ENCODE measurements around the gene CFAP43.

Gene CFAP43

GRCh38 chr10:104121485-104122224 lies 110.5 kb downstream of the CFAP43 start, which contains the start of gene SFR1:
SFR1 (plus strand) TSS chr10:104122171; CDS start chr10:104122184, 13 bp downstream.
- Histone ChIP-seq H3K4me3 (ENCODE audit: low read length) (peak within 1 kb of the TSS; percentile 85), H3K4me1 (ENCODE audit: low read length) (peaks cover 16% of the 10 kb centered on the region), H3K27me3 (replicated peaks; ENCODE audit: insufficient read depth, low read length) (no peaks in the 10 kb centered on the region), H4K20me1 (ENCODE audit: insufficient read depth, low read length) (no peaks in the 10 kb centered on the region), H3K36me3 (replicated peaks; ENCODE audit: insufficient read depth, low read length) (no peaks in the 10 kb centered on the region), H3K4me2 (ENCODE audit: low read depth, low read length) (peak within 1 kb of the TSS; percentile 94), H3K9me2 (replicated peaks; ENCODE audit: insufficient read depth, low read length) (no peaks in the 10 kb centered on the region), H3K79me2 (ENCODE audit: low read length) (no peaks in the 10 kb centered on the region), H3F3A (ENCODE audit: insufficient read depth, low read length) (peaks cover 24% of the 10 kb centered on the region), H2AFZ (ENCODE audit: low read length) (peak within 1 kb of the TSS; percentile 64), H3K27ac (ENCODE audit: low read length) (peak within 1 kb of the TSS; percentile 99), H3K9ac (ENCODE audit: low read length) (peak within 1 kb of the TSS; percentile 99), H3K9me3 (replicated peaks; ENCODE audit: insufficient read depth, low read length) (no peaks in the 10 kb centered on the region)
- DNase-seq: peak; percentile 99
- no peak for TF ChIP-seq EZH2 (optimal IDR thresholded peaks at IDR 0.05; ENCODE audit: low read depth, low read length)
- peak; percentile 54 for TF ChIP-seq CTCF (IDR thresholded peaks at IDR 0.05; ENCODE audit: low read length)
- no peak for TF ChIP-seq EZH2phosphoT487 (IDR thresholded peaks at IDR 0.05; ENCODE audit: low read length)

- Histone ChIP-seq H3K4me3 (ENCODE audit: low read length) (peak overlapping the region; percentile 85), H3K27ac (ENCODE audit: low read length) (peak overlapping the region; percentile 99), H3K4me2 (ENCODE audit: low read depth, low read length) (peak overlapping the region; percentile 94), H3K36me3 (replicated peaks; ENCODE audit: insufficient read depth, low read length) (no peaks in the 10 kb centered on the region), H3K27me3 (replicated peaks; ENCODE audit: insufficient read depth, low read length) (no peaks in the 10 kb centered on the region), H4K20me1 (ENCODE audit: insufficient read depth, low read length) (no peaks in the 10 kb centered on the region), H3K9me2 (replicated peaks; ENCODE audit: insufficient read depth, low read length) (no peaks in the 10 kb centered on the region), H2AFZ (ENCODE audit: low read length) (peak overlapping the region; percentile 63), H3K9me3 (replicated peaks; ENCODE audit: insufficient read depth, low read length) (no peaks in the 10 kb centered on the region), H3K4me1 (ENCODE audit: low read length) (peaks cover 16% of the 10 kb centered on the region), H3K79me2 (ENCODE audit: low read length) (no peaks in the 10 kb centered on the region), H3K9ac (ENCODE audit: low read length) (peak overlapping the region; percentile 99), H3F3A (ENCODE audit: insufficient read depth, low read length) (peaks cover 24% of the 10 kb centered on the region)
- peak; percentile 93 for DNase-seq
- TF ChIP-seq EZH2 (optimal IDR thresholded peaks at IDR 0.05; ENCODE audit: low read depth, low read length) (no peak), CTCF (IDR thresholded peaks at IDR 0.05; ENCODE audit: low read length) (no peak), EZH2phosphoT487 (IDR thresholded peaks at IDR 0.05; ENCODE audit: low read length) (no peak)
Observed at GRCh38 chr10:104120903-104121484, 111.2 kb downstream of the CFAP43 start.

- no peaks in the 10 kb centered on the region for H4K20me1 ChIP-seq (ENCODE audit: insufficient read depth, low read length)
- no peaks in the 10 kb centered on the region for H3K9me2 ChIP-seq (replicated peaks; ENCODE audit: insufficient read depth, low read length)
- H3K27ac ChIP-seq (ENCODE audit: low read length): peak overlapping the region; percentile 99
- H3K4me2 ChIP-seq (ENCODE audit: low read depth, low read length): peak overlapping the region; percentile 94
- H3K9ac ChIP-seq (ENCODE audit: low read length): peak overlapping the region; percentile 99
- no peaks in the 10 kb centered on the region for H3K27me3 ChIP-seq (replicated peaks; ENCODE audit: insufficient read depth, low read length)
- peak overlapping the region; percentile 85 for H3K4me3 ChIP-seq (ENCODE audit: low read length)
- H3K36me3 ChIP-seq (replicated peaks; ENCODE audit: insufficient read depth, low read length): no peaks in the 10 kb centered on the region
- H2AFZ ChIP-seq (ENCODE audit: low read length): peak overlapping the region; percentile 63
- no peak for TF ChIP-seq EZH2 (optimal IDR thresholded peaks at IDR 0.05; ENCODE audit: low read depth, low read length)
- TF ChIP-seq CTCF (IDR thresholded peaks at IDR 0.05; ENCODE audit: low read length): no peak
- TF ChIP-seq EZH2phosphoT487 (IDR thresholded peaks at IDR 0.05; ENCODE audit: low read length): no peak
- H3K4me1 ChIP-seq (ENCODE audit: low read length): peaks cover 16% of the 10 kb centered on the region
- peaks cover 24% of the 10 kb centered on the region for H3F3A ChIP-seq (ENCODE audit: insufficient read depth, low read length)
- no peaks in the 10 kb centered on the region for H3K9me3 ChIP-seq (replicated peaks; ENCODE audit: insufficient read depth, low read length)
- no peak for DNase-seq
- no peaks in the 10 kb centered on the region for H3K79me2 ChIP-seq (ENCODE audit: low read length)
Observed at GRCh38 chr10:104120512-104120902, 111.7 kb downstream of the CFAP43 start.

Measured in MM.1S (cell line).